ENCODE measurements around the gene SAMD8. TPM values are rescaled to one million over a fixed set of nuclear protein-coding genes. Genes with fewer than 3 reads are reported as not detected.

SAMD8 gene
- total and polyA plus RNA-seq, 2 of the 8 experiments (the other 6 are each of a cell fraction or from before 2014, with no cell fraction given) = 11.7 to 20.9 TPM

DNA sequence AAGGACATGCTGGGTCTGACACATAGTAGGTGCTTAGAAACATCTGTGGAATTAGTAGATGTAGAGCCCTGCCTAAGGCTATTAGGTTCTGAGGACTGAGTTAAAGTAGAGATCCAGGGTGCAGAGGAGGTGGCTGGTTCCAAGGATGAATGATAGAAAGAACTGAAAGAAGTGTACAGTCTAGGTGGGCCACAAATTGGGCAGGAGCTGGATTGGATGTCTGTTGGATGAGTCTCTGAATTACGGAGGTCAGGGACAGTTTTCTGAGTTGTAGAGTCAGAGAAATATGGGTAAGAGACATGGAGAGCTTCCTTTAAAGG is 2.0 kb upstream of the SAMD8 start:
- Histone ChIP-seq H2AFZ (ENCODE audit: low read length) (no peak overlapping the region), H2BK12ac (ENCODE audit: low read depth, low read length) (no peak overlapping the region), H3K79me2 (ENCODE audit: control insufficient read depth in 1 of 2, insufficient read depth in 2 of 2, low read length in 2 of 2) (peaks cover 0 to 22% of the 10 kb centered on the region in 2 experiments; a peak in 3 of 4 replicates)

More for the DNA sequence above, 2.0 kb upstream of the SAMD8 start:
- no peak for TF ChIP-seq NRF1 (IDR thresholded peaks at IDR 0.05; ENCODE audit: low read depth, low read length)
- no peak for TF ChIP-seq POLR2AphosphoS5 (IDR thresholded peaks at IDR 0.05; ENCODE audit: low read depth, low read length)
- TF ChIP-seq PHF8 (conservative IDR thresholded peaks at IDR 0.05; ENCODE audit: low read depth, low read length) = no peak
- no peak for TF ChIP-seq YY1 (IDR thresholded peaks at IDR 0.05; ENCODE audit: low read depth, low read length)
- TF ChIP-seq KDM1A (IDR thresholded peaks at IDR 0.05; ENCODE audit: borderline replicate concordance, low read length) = no peak
- Histone ChIP-seq H3K4ac (replicated peaks; ENCODE audit: insufficient read length, low read depth, low read length) (no peak overlapping the region), H3K23me2 (ENCODE audit: low read depth, low read length) (peaks cover 4% of the 10 kb centered on the region; the same call in 1 of the 2 replicates), H4K5ac (ENCODE audit: insufficient read length, low read depth, low read length) (no peak overlapping the region), H3K23ac (ENCODE audit: insufficient read length) (no peak overlapping the region), H2BK5ac (ENCODE audit: low read depth, low read length) (no peak overlapping the region), H3K27me3 (replicated peaks in 1 of 4; ENCODE audit: control insufficient read depth in 3 of 4, extremely low read depth in 1 of 4, insufficient read depth in 3 of 4, low read length in 3 of 4) (no peaks in the 10 kb centered on the region), H2BK15ac (ENCODE audit: low read length) (no peak overlapping the region), H3K4me1 (replicated peaks in 1 of 4; ENCODE audit: control insufficient read depth in 3 of 4, insufficient read depth in 4 of 4, low read length in 3 of 4) (peaks cover 0 to 13% (median 8%) of the 10 kb centered on the region in 4 experiments; a peak in 6 of 7 replicates), H4K8ac (ENCODE audit: extremely low read depth, insufficient read depth, low read length) (no peak overlapping the region), H3K79me1 (ENCODE audit: low read depth, low read length) (no peaks in the 10 kb centered on the region; the same call in 1 of the 2 replicates), H3K4me3 (ENCODE audit: extremely low read depth in 1 of 4, insufficient read depth in 2 of 4, low read depth in 3 of 4, low read length in 4 of 4) (no peak overlapping the region), H3K18ac (ENCODE audit: extremely low read depth, low read length) (no peak overlapping the region), H3K27ac (ENCODE audit: low read depth, low read length) (no peak overlapping the region), H3K56ac (replicated peaks; ENCODE audit: insufficient read length, low read depth, low read length) (no peak overlapping the region), H3K9me3 (ENCODE audit: insufficient read depth in 2 of 2, low read depth in 1 of 2, low read length in 1 of 2) (no peaks in the 10 kb centered on the region), H2BK20ac (ENCODE audit: low read length) (no peak overlapping the region), H4K91ac (replicated peaks; ENCODE audit: insufficient read length, low read length) (no peak overlapping the region), H3K9ac (replicated peaks in 1 of 4; ENCODE audit: extremely low read depth in 1 of 4, low read depth in 3 of 4, low read length in 3 of 4) (no peak overlapping the region), H2BK120ac (replicated peaks; ENCODE audit: low read depth, low read length) (no peak overlapping the region), H4K20me1 (replicated peaks in 1 of 2; ENCODE audit: control insufficient read depth in 1 of 2, insufficient read depth in 2 of 2, low read length in 2 of 2) (no peaks in the 10 kb centered on the region), H3K4me2 (ENCODE audit: insufficient read depth in 1 of 2, low read depth in 2 of 2, low read length in 2 of 2) (no peak overlapping the region), H3K36me3 (ENCODE audit: control insufficient read depth in 2 of 4, insufficient read depth in 4 of 4, low read length in 3 of 4) (no peaks in the 10 kb centered on the region), H3K14ac (ENCODE audit: insufficient read length) (no peak overlapping the region), H2AK5ac (ENCODE audit: low read depth, low read length) (no peak overlapping the region)
- ChIA-PET POLR2A (ENCODE audit: partially characterized antibody) (no interaction called here), CTCF (ENCODE audit: partially characterized antibody) (interaction anchor here (0.7 to 3.1 kb wide), 17 partner anchors 10 to 239 kb away, joined by 3 to 11 read pairs (median 3); partner anchors contain the start of gene COMTD1)
- WGBS, 2 experiments (ENCODE audit: extremely low coverage in 1 of 2, insufficient coverage in 1 of 2, insufficient read length in 1 of 2, insufficient replicate concordance in 2 of 2, low coverage in 1 of 2, low lambda C conversion rate in 2 of 2, missing lambda C conversion rate in 1 of 2) = 94% methylated on average over 1 of the region's 1 CpG; no CpG with 5 or more reads in 1 of the 2 experiments
- FAIRE-seq (no peak), DNase-seq (ENCODE audit: low read depth in 1 of 2, low spot score in 2 of 2) (peak in 1 of 2 experiments; percentile 8)

Measured in H1 (cell line).